ENCODE data around the gene GPATCH4. TPM values are rescaled to one million over a fixed set of nuclear protein-coding genes. Genes with fewer than 3 reads are reported as not detected.

The GPATCH4 gene
- total and polyA plus RNA-seq, 4 donors = 7.6 to 23.6 (median 16.3) TPM

DNA sequence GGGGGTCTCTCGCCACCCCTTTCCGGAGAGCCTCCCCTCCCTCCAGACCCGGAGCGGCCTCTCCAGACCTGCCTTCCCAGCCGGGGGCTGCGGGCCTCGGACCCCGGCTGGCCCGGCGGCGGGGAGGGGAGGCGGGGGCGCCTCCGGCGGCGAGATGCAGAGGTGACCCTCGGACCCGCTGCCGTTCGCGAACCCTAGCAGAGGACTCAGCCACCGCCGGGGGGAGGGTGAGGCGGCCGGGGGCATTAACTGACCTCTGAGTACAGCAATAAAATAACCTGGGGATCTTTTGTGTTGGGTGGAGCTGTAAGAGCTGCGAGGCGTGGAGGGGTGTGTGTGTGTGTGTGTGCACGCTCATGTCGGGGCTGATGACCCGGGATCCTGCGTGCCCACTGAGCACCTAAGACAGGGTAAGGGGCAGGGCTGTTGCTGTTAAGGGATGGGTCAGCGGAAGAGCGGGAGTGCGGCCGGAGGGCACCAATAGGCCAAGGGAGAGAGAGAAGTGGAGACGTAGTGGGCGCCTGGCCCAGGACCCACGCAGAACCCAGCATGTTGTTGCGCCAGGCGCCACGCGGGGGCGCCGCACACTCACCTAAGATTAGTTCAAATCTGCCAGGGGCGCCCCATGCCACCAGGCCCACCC lies 24.3 kb upstream of the GPATCH4 start:
- H3K4me3 ChIP-seq (ENCODE audit: low read depth in 1 of 3, low read length in 3 of 3) = peak overlapping the region in 1 of 3 donors; percentile 24
- DNase-seq (ENCODE audit: low spot score) = peak; percentile 69
- peak; percentile 62 to 72 for TF ChIP-seq RAD21 (IDR thresholded peaks at IDR 0.05)
- TF ChIP-seq CTCF (IDR thresholded peaks at IDR 0.05; ENCODE audit: low read depth, low read length, missing input control) = peak; percentile 64
- TF ChIP-seq REST (IDR thresholded peaks at IDR 0.05) = no peak
- no peak for TF ChIP-seq NR2F2 (IDR thresholded peaks at IDR 0.05)
- no peak for TF ChIP-seq SP1 (IDR thresholded peaks at IDR 0.05)
- no peak for TF ChIP-seq YY1 (IDR thresholded peaks at IDR 0.05)
- no peak for TF ChIP-seq EGR1 (IDR thresholded peaks at IDR 0.05; ENCODE audit: low read depth in 2 of 2)
- TF ChIP-seq ZBTB33 (IDR thresholded peaks at IDR 0.05) = no peak
- TF ChIP-seq, protein P1, sequence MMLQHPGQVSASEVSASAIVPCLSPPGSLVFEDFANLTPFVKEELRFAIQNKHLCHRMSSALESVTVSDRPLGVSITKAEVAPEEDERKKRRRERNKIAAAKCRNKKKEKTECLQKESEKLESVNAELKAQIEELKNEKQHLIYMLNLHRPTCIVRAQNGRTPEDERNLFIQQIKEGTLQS (IDR thresholded peaks at IDR 0.05) = no peak
- WGBS = 3% methylated on average over 45 of the region's 45 CpGs
- H3K27me3 ChIP-seq (ENCODE audit: control insufficient read depth in 4 of 4, insufficient read depth in 4 of 4, low read length in 3 of 4) = peaks cover 5 to 17% (median 7%) of the 10 kb centered on the region in 4 donors
- H3K27ac ChIP-seq (ENCODE audit: low read depth in 1 of 2, low read length in 2 of 2) = no peak overlapping the region
- H3K9ac ChIP-seq (ENCODE audit: low read depth in 1 of 2, low read length in 2 of 2) = no peak overlapping the region
- H3K9me3 ChIP-seq (ENCODE audit: control insufficient read depth in 4 of 4, low read length in 3 of 4) = no peaks in the 10 kb centered on the region
- peaks cover 7 to 23% (median 15%) of the 10 kb centered on the region in 4 donors for H3K4me1 ChIP-seq (ENCODE audit: control insufficient read depth in 4 of 4, insufficient read depth in 4 of 4, low read length in 3 of 4)
- H3K36me3 ChIP-seq (ENCODE audit: control insufficient read depth in 4 of 4, insufficient read depth in 3 of 4, low read depth in 1 of 4, low read length in 3 of 4) = no peaks in the 10 kb centered on the region

DNA sequence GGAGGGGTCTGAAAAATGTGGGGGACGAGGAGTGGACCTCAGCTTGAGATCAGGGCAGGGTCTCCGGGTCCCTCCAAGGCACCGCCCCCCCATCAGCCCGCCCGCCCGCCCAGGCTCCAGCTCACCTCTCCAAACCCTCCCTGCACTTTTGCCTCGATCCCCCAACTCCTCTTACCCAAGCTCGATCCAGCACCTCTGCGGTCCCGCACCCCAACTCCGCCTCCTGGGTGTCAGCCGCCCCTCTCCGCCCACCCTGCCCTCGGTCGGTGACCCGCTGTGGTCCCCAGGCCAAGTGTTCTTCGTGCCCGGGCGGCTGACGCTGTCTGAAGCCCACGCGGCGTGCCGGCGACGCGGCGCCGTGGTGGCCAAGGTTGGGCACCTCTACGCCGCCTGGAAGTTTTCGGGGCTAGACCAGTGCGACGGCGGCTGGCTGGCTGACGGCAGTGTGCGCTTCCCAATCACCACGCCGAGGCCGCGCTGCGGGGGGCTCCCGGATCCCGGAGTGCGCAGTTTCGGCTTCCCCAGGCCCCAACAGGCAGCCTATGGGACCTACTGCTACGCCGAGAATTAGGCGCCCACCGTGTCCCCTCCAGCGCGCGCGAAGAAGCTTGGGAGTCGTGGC lies 23.6 kb upstream of the GPATCH4 start:
- Histone ChIP-seq H3K27ac (ENCODE audit: low read depth in 1 of 2, low read length in 2 of 2) (no peak overlapping the region), H3K9me3 (ENCODE audit: control insufficient read depth in 4 of 4, low read length in 3 of 4) (no peaks in the 10 kb centered on the region), H3K4me3 (ENCODE audit: low read depth in 1 of 3, low read length in 3 of 3) (peak overlapping the region in 1 of 3 donors; percentile 24), H3K4me1 (ENCODE audit: control insufficient read depth in 4 of 4, insufficient read depth in 4 of 4, low read length in 3 of 4) (peaks cover 7 to 23% (median 15%) of the 10 kb centered on the region in 4 donors), H3K36me3 (ENCODE audit: control insufficient read depth in 4 of 4, insufficient read depth in 3 of 4, low read depth in 1 of 4, low read length in 3 of 4) (no peaks in the 10 kb centered on the region), H3K27me3 (ENCODE audit: control insufficient read depth in 4 of 4, insufficient read depth in 4 of 4, low read length in 3 of 4) (peaks cover 5 to 17% (median 7%) of the 10 kb centered on the region in 4 donors), H3K9ac (ENCODE audit: low read depth in 1 of 2, low read length in 2 of 2) (no peak overlapping the region)
- 3% methylated on average over 55 of the region's 55 CpGs for WGBS
- no peak for DNase-seq (ENCODE audit: low spot score)
- TF ChIP-seq TAF1 (conservative IDR thresholded peaks at IDR 0.05) (no peak), RAD21 (IDR thresholded peaks at IDR 0.05) (no peak), HNF4G (IDR thresholded peaks at IDR 0.05) (no peak), REST (IDR thresholded peaks at IDR 0.05) (no peak), JUND (IDR thresholded peaks at IDR 0.05) (no peak), SP1 (IDR thresholded peaks at IDR 0.05) (no peak), YY1 (IDR thresholded peaks at IDR 0.05) (no peak), FOXA1 (IDR thresholded peaks at IDR 0.05) (no peak), FOXA2 (IDR thresholded peaks at IDR 0.05) (no peak), ZBTB33 (IDR thresholded peaks at IDR 0.05) (no peak), GABPA (IDR thresholded peaks at IDR 0.05 in 1 of 2, conservative IDR thresholded peaks at IDR 0.05 in 1 of 2) (no peak)
- TF ChIP-seq, protein P2, sequence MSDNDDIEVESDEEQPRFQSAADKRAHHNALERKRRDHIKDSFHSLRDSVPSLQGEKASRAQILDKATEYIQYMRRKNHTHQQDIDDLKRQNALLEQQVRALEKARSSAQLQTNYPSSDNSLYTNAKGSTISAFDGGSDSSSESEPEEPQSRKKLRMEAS (IDR thresholded peaks at IDR 0.05) = no peak
- TF ChIP-seq, protein P1 (IDR thresholded peaks at IDR 0.05) = no peak

Data from liver (tissue), 9 donors.